ENCODE results near the gene NLGN4Y.

NLGN4Y gene

GRCh38 chrY:14644157-14644952, 120.0 kb downstream of the NLGN4Y start:
- DNase-seq (ENCODE audit: low read depth in 2 of 2) = no peak

- no peak for DNase-seq (ENCODE audit: low read depth in 2 of 2)
These were observed 154.9 kb downstream of the NLGN4Y start for GRCh38 chrY:14679181-14679580.

- no peak for DNase-seq (ENCODE audit: low read depth in 2 of 2)
These were observed 170.2 kb downstream of the NLGN4Y start for GRCh38 chrY:14694543-14694942.

- no peak for DNase-seq (ENCODE audit: low read depth in 2 of 2)
These were observed 183.8 kb downstream of the NLGN4Y start for GRCh38 chrY:14708158-14708557.

- no peak for DNase-seq (ENCODE audit: low read depth in 2 of 2)
These were observed 217.3 kb downstream of the NLGN4Y start for GRCh38 chrY:14741596-14741995.

- no peak for DNase-seq (ENCODE audit: low read depth in 2 of 2)
These were observed 224.0 kb downstream of the NLGN4Y start for GRCh38 chrY:14748329-14748728.

GRCh38 chrY:14755571-14755970, 231.2 kb downstream of the NLGN4Y start:
- no peak for DNase-seq (ENCODE audit: low read depth in 2 of 2)

- DNase-seq (ENCODE audit: low read depth in 2 of 2) = no peak
These were observed 238.6 kb downstream of the NLGN4Y start for GRCh38 chrY:14762903-14763302.

- no peak for DNase-seq (ENCODE audit: low read depth in 2 of 2)
These were observed 239.3 kb downstream of the NLGN4Y start for GRCh38 chrY:14763600-14763999.

- DNase-seq (ENCODE audit: low read depth in 2 of 2) = no peak
These were observed 253.9 kb downstream of the NLGN4Y start for GRCh38 chrY:14778208-14778607.

GRCh38 chrY:14793104-14793503, 268.8 kb downstream of the NLGN4Y start:
- no peak for DNase-seq (ENCODE audit: low read depth in 2 of 2)

GRCh38 chrY:14793674-14794073, 269.3 kb downstream of the NLGN4Y start:
- DNase-seq (ENCODE audit: low read depth in 2 of 2) = no peak

- DNase-seq (ENCODE audit: low read depth in 2 of 2) = no peak
These were observed 273.7 kb downstream of the NLGN4Y start for GRCh38 chrY:14798010-14798409.

- DNase-seq (ENCODE audit: low read depth in 2 of 2) = no peak
These were observed 276.8 kb downstream of the NLGN4Y start for GRCh38 chrY:14801096-14801495.

- no peak for DNase-seq (ENCODE audit: low read depth in 2 of 2)
These were observed 277.8 kb downstream of the NLGN4Y start for GRCh38 chrY:14802125-14802524.

GRCh38 chrY:14804041-14804440, 279.7 kb downstream of the NLGN4Y start:
- no peak for DNase-seq (ENCODE audit: low read depth in 2 of 2)

GRCh38 chrY:14818452-14818851, 294.1 kb downstream of the NLGN4Y start:
- no peak for DNase-seq (ENCODE audit: low read depth in 2 of 2)

GRCh38 chrY:14822201-14822600, 297.9 kb downstream of the NLGN4Y start:
- DNase-seq (ENCODE audit: low read depth in 2 of 2) = no peak

GRCh38 chrY:14822906-14823305, 298.6 kb downstream of the NLGN4Y start:
- DNase-seq (ENCODE audit: low read depth in 2 of 2) = no peak

GRCh38 chrY:14824583-14824982, 300.3 kb downstream of the NLGN4Y start:
- no peak for DNase-seq (ENCODE audit: low read depth in 2 of 2)

GRCh38 chrY:14825728-14826127, 301.4 kb downstream of the NLGN4Y start:
- DNase-seq (ENCODE audit: low read depth in 2 of 2) = no peak

- no peak for DNase-seq (ENCODE audit: low read depth in 2 of 2)
These were observed 304.2 kb downstream of the NLGN4Y start for GRCh38 chrY:14828531-14828930.

- DNase-seq (ENCODE audit: low read depth in 2 of 2) = no peak
These were observed 305.1 kb downstream of the NLGN4Y start for GRCh38 chrY:14829366-14829885.

All from stimulated activated CD8-positive, alpha-beta memory T cell treated with anti-CD3 and anti-CD28 coated beads, Interleukin-15, amount 100 ng/mL, for 48 hours (primary cell).